ENCODE measurements around the gene FOXI2. TPM values are rescaled to one million over a fixed set of nuclear protein-coding genes. Genes with fewer than 3 reads are reported as not detected.
A peak's percentile ranks its signal among the peaks of the same experiment; 100 is the strongest.

Gene FOXI2
- total RNA-seq = under 1 TPM in 1 of 4 donors, not detected in 3; 0.14 TPM

GRCh38 chr10:127736915-127737562, at the start of gene FOXI2:
TSS of gene FOXI2 (plus strand) at chr10:127737185. CDS start at chr10:127737274, 89 bp downstream.
- Histone ChIP-seq H3K4me1 (peaks cover 0 to 7% (median 0%) of the 10 kb centered on the region in 4 donors), H3K27ac (no peak within 1 kb of the TSS), H3K36me3 (no peaks in the 10 kb centered on the region), H3K4me3 (peak within 1 kb of the TSS in 1 of 4 donors; percentile 21), H3K27me3 (peaks cover 80% of the 10 kb centered on the region), H3K9me3 (no peaks in the 10 kb centered on the region)
- in situ Hi-C loops (cut with MboI; ENCODE audit: low pct_ligation_motif_present in 1 of 4, low pct_unique_long_range_greater_than_20kb in 1 of 4, low sequenced_read_pairs in 3 of 4) (no loop called here), intact Hi-C loops (cut with DNase I; ENCODE audit: low total_unique reads) (no loop called here)
- TF ChIP-seq CTCF (IDR thresholded peaks at IDR 0.05) (no peak), POLR2A (IDR thresholded peaks at IDR 0.05) (no peak), POLR2AphosphoS5 (IDR thresholded peaks at IDR 0.05) (no peak), EP300 (IDR thresholded peaks at IDR 0.05; ENCODE audit: low read depth) (no peak)
- WGBS, 2 donors (ENCODE audit: low coverage in 1 of 2) = 9% methylated on average over 51 of the region's 66 CpGs; no CpG with 5 or more reads in 1 of the 2 donors
- no peak for DNase-seq

- DNase-seq = no peak
- H3K36me3 ChIP-seq = no peaks in the 10 kb centered on the region
- no peak overlapping the region for H3K4me3 ChIP-seq
- no peaks in the 10 kb centered on the region for H3K27me3 ChIP-seq
- H3K9me3 ChIP-seq = no peaks in the 10 kb centered on the region
- H3K27ac ChIP-seq = no peak overlapping the region
- 56 to 58% methylated on average over 6 of the region's 6 CpGs for WGBS, 2 donors (ENCODE audit: low coverage in 1 of 2)
- no peaks in the 10 kb centered on the region for H3K4me1 ChIP-seq
- in situ Hi-C loops (cut with MboI; ENCODE audit: low pct_ligation_motif_present in 1 of 4, low pct_unique_long_range_greater_than_20kb in 1 of 4, low sequenced_read_pairs in 3 of 4) (no loop called here), intact Hi-C loops (cut with DNase I; ENCODE audit: low total_unique reads) (no loop called here)
- no peak for TF ChIP-seq EP300 (IDR thresholded peaks at IDR 0.05; ENCODE audit: low read depth)
- TF ChIP-seq CTCF (IDR thresholded peaks at IDR 0.05) = no peak
- TF ChIP-seq POLR2AphosphoS5 (IDR thresholded peaks at IDR 0.05) = no peak
- no peak for TF ChIP-seq POLR2A (IDR thresholded peaks at IDR 0.05)
These were observed 49.4 kb upstream of the FOXI2 start for GRCh38 chr10:127687548-127687947.

GRCh38 chr10:127690176-127690835, 46.7 kb upstream of the FOXI2 start:
- no peaks in the 10 kb centered on the region for H3K9me3 ChIP-seq
- DNase-seq = no peak
- in situ Hi-C loops (cut with MboI; ENCODE audit: low pct_ligation_motif_present in 1 of 4, low pct_unique_long_range_greater_than_20kb in 1 of 4, low sequenced_read_pairs in 3 of 4) = no loop called here
- WGBS, 2 donors (ENCODE audit: low coverage in 1 of 2) = 72% methylated on average over 2 of the region's 2 CpGs; no CpG with 5 or more reads in 1 of the 2 donors
- no peaks in the 10 kb centered on the region for H3K27me3 ChIP-seq
- H3K4me1 ChIP-seq = no peaks in the 10 kb centered on the region
- H3K36me3 ChIP-seq = no peaks in the 10 kb centered on the region
- intact Hi-C loops (cut with DNase I; ENCODE audit: low total_unique reads) = no loop called here
- no peak for TF ChIP-seq EP300 (IDR thresholded peaks at IDR 0.05; ENCODE audit: low read depth)
- no peak for TF ChIP-seq POLR2A (IDR thresholded peaks at IDR 0.05)
- TF ChIP-seq POLR2AphosphoS5 (IDR thresholded peaks at IDR 0.05) = no peak
- TF ChIP-seq CTCF (IDR thresholded peaks at IDR 0.05) = no peak
- no peak overlapping the region for H3K4me3 ChIP-seq
- no peak overlapping the region for H3K27ac ChIP-seq

- Histone ChIP-seq H3K4me1 (no peaks in the 10 kb centered on the region), H3K27me3 (peaks cover 3% of the 10 kb centered on the region), H3K36me3 (no peaks in the 10 kb centered on the region), H3K9me3 (no peaks in the 10 kb centered on the region), H3K27ac (no peak overlapping the region), H3K4me3 (no peak overlapping the region)
- no peak for TF ChIP-seq EP300 (IDR thresholded peaks at IDR 0.05; ENCODE audit: low read depth)
- peak in 3 of 5 experiments; percentile 11 to 38 (median 16) for TF ChIP-seq CTCF (IDR thresholded peaks at IDR 0.05)
- TF ChIP-seq POLR2AphosphoS5 (IDR thresholded peaks at IDR 0.05) = no peak
- DNase-seq = peak; percentile 30
- in situ Hi-C loops (cut with MboI; ENCODE audit: low pct_ligation_motif_present in 1 of 4, low pct_unique_long_range_greater_than_20kb in 1 of 4, low sequenced_read_pairs in 3 of 4) (no loop called here), intact Hi-C loops (cut with DNase I; ENCODE audit: low total_unique reads) (no loop called here)
- WGBS, 2 donors (ENCODE audit: low coverage in 1 of 2) = 25% methylated on average over 8 of the region's 8 CpGs
These were observed 42.3 kb upstream of the FOXI2 start for GRCh38 chr10:127694580-127695193.

Data from transverse colon (tissue), 4 donors.